H1 (cell line): ENCODE results near the gene SLC37A3. TPM values are rescaled to one million over a fixed set of nuclear protein-coding genes. Genes with fewer than 3 reads are reported as not detected.

Experiments used
- CTCF ChIA-PET: fragments of 300-600 bp; sonication (Branson Sonifier 250); formaldehyde crosslinking; loops from one replicate; lab custom pipeline; 2021; ENCODE audit not compliant: partially characterized antibody; lab: Charles Lee
- POLR2A ChIA-PET: fragments of 300-600 bp; sonication (Branson Sonifier 250); formaldehyde crosslinking; loops from one replicate; lab custom pipeline; 2021; ENCODE audit warnings: inconsistent platforms; ENCODE audit not compliant: partially characterized antibody; lab: Charles Lee
- DNase-seq, 2 experiments: peaks; one replicate each; pipeline versions ENCODE4 v3.0.0 to v3.0.0-alpha.2; 2010 to 2022; ENCODE audit warnings: low spot score in 2 of 2, low read depth in 1 of 2, mixed read lengths in 1 of 2
- FAIRE-seq: peaks from 2 replicates; lab custom pipeline; 2011; peaks lifted over from hg19 to GRCh38; lab: Jason Lieb, UNC
- H2AFZ ChIP-seq: 2 replicates; pipeline ENCODE4 v1.8.1; 2012; ENCODE audit warnings: low read length, inconsistent platforms
- H2AK5ac ChIP-seq: 2 replicates; pipeline ENCODE4 v1.6.1; 2013; ENCODE audit warnings: low read depth, low read length
- H2BK120ac ChIP-seq: replicated peaks from 2 replicates; pipeline ENCODE3; 2013; ENCODE audit warnings: low read depth, low read length, inconsistent platforms
- H2BK12ac ChIP-seq: 2 replicates; pipeline ENCODE4 v1.6.1; 2013; ENCODE audit warnings: low read depth, low read length
- H2BK15ac ChIP-seq: 2 replicates; pipeline ENCODE4 v1.6.1; 2013; ENCODE audit warnings: low read length
- H2BK20ac ChIP-seq: 2 replicates; pipeline ENCODE4 v1.6.1; 2013; ENCODE audit warnings: low read length
- H2BK5ac ChIP-seq: 2 replicates; pipeline ENCODE4 v1.6.1; 2013; ENCODE audit warnings: low read depth, low read length
- H3K14ac ChIP-seq: 2 replicates; pipeline ENCODE4 v1.6.1; 2013; ENCODE audit warnings: inconsistent platforms; ENCODE audit not compliant: insufficient read length
- H3K18ac ChIP-seq: 2 replicates; pipeline ENCODE4 v1.6.1; 2013; ENCODE audit warnings: low read length; ENCODE audit errors: extremely low read depth
- H3K23ac ChIP-seq: 2 replicates; pipeline ENCODE4 v1.6.1; 2013; ENCODE audit warnings: inconsistent platforms; ENCODE audit not compliant: insufficient read length
- H3K23me2 ChIP-seq: 2 replicates; pipeline ENCODE4 v1.6.1; 2013; ENCODE audit warnings: low read depth, low read length
- H3K27ac ChIP-seq: 2 replicates; pipeline ENCODE4 v1.6.1; 2011; ENCODE audit warnings: low read depth, low read length, inconsistent platforms
- H3K27me3 ChIP-seq, 4 experiments: replicated peaks in 1 of 4; 1 replicate in 1 of 4; 2 replicates in 3 of 4; pipeline versions ENCODE4 v1.6.1 to v1.8.1; 2011 to 2013; ENCODE audit warnings: low read length in 3 of 4, mild to moderate bottlenecking in 3 of 4, inconsistent platforms in 2 of 4, mixed read lengths in 2 of 4, moderate library complexity in 1 of 4; ENCODE audit not compliant: control insufficient read depth in 3 of 4, insufficient read depth in 3 of 4; ENCODE audit errors: extremely low read depth in 1 of 4
- H3K36me3 ChIP-seq, 4 experiments: 2 replicates each; pipeline versions ENCODE4 v1.6.1 to v1.8.1; 2011 to 2013; ENCODE audit warnings: mild to moderate bottlenecking in 4 of 4, low read length in 3 of 4, moderate library complexity in 2 of 4, control low read depth in 1 of 4, inconsistent platforms in 1 of 4; ENCODE audit not compliant: insufficient read depth in 4 of 4, control insufficient read depth in 2 of 4
- H3K4ac ChIP-seq: replicated peaks from 2 replicates; pipeline ENCODE3; 2013; ENCODE audit warnings: low read length, low read depth, mixed read lengths, inconsistent platforms; ENCODE audit not compliant: insufficient read length
- H3K4me1 ChIP-seq, 4 experiments: replicated peaks in 1 of 4; 1 replicate in 1 of 4; 2 replicates in 3 of 4; pipeline versions ENCODE4 v1.6.1 to v1.8.1; 2011 to 2013; ENCODE audit warnings: low read length in 3 of 4, inconsistent platforms in 2 of 4, mixed read lengths in 1 of 4; ENCODE audit not compliant: insufficient read depth in 4 of 4, control insufficient read depth in 3 of 4
- H3K4me2 ChIP-seq, 2 experiments: 2 replicates each; pipeline versions ENCODE4 v1.6.1 to v1.8.1; 2011 to 2013; ENCODE audit warnings: low read depth in 2 of 2, low read length in 2 of 2, control low read depth in 1 of 2, inconsistent platforms in 1 of 2, mild to moderate bottlenecking in 1 of 2; ENCODE audit not compliant: insufficient read depth in 1 of 2
- H3K4me3 ChIP-seq, 4 experiments: fragments of 200-600, 300-600 bp in 1 of 4; sonication (generic), shearing (Covaris generic), sonication (Bioruptor Twin) in 1 of 4; 2 replicates each; pipeline versions ENCODE4 v1.5.1 to v1.8.1; 2011 to 2016; ENCODE audit warnings: low read length in 4 of 4, low read depth in 3 of 4, control low read depth in 2 of 4, inconsistent platforms in 2 of 4, mild to moderate bottlenecking in 2 of 4, mixed read lengths in 1 of 4, moderate library complexity in 1 of 4; ENCODE audit not compliant: insufficient read depth in 2 of 4; ENCODE audit errors: extremely low read depth in 1 of 4
- H3K56ac ChIP-seq: replicated peaks from 2 replicates; pipeline ENCODE3; 2013; ENCODE audit warnings: low read depth, mild to moderate bottlenecking, mixed read lengths, low read length, inconsistent platforms; ENCODE audit not compliant: insufficient read length
- H3K79me1 ChIP-seq: 2 replicates; pipeline ENCODE4 v1.6.1; 2013; ENCODE audit warnings: low read depth, low read length, control low read depth
- H3K79me2 ChIP-seq, 2 experiments: 2 replicates each; pipeline versions ENCODE4 v1.6.1 to v1.8.1; 2012 to 2013; ENCODE audit warnings: low read length in 2 of 2, mild to moderate bottlenecking in 2 of 2, inconsistent platforms in 1 of 2; ENCODE audit not compliant: insufficient read depth in 2 of 2, control insufficient read depth in 1 of 2
- H3K9ac ChIP-seq, 4 experiments: replicated peaks in 1 of 4; 1 replicate in 1 of 4; 2 replicates in 3 of 4; pipeline versions ENCODE4 v1.6.1 to v1.8.1; 2011 to 2013; ENCODE audit warnings: low read depth in 3 of 4, low read length in 3 of 4, control low read depth in 2 of 4, mild to moderate bottlenecking in 2 of 4, moderate library complexity in 2 of 4, inconsistent platforms in 1 of 4; ENCODE audit errors: extremely low read depth in 1 of 4
- H3K9me3 ChIP-seq, 2 experiments: 2 replicates each; pipeline versions ENCODE4 v1.6.1 to v1.8.1; 2012 to 2013; ENCODE audit warnings: mild to moderate bottlenecking in 2 of 2, moderate library complexity in 2 of 2, control low read depth in 1 of 2, inconsistent platforms in 1 of 2, low read depth in 1 of 2, low read length in 1 of 2, mixed read lengths in 1 of 2; ENCODE audit not compliant: insufficient read depth in 2 of 2
- H4K20me1 ChIP-seq, 2 experiments: replicated peaks in 1 of 2; 2 replicates each; pipeline versions ENCODE3 to v1.8.1; 2011 to 2013; ENCODE audit warnings: inconsistent platforms in 2 of 2, low read length in 2 of 2, mild to moderate bottlenecking in 1 of 2; ENCODE audit not compliant: insufficient read depth in 2 of 2, control insufficient read depth in 1 of 2
- H4K5ac ChIP-seq: 2 replicates; pipeline ENCODE4 v1.6.1; 2013; ENCODE audit warnings: low read length, low read depth, mixed read lengths, inconsistent platforms; ENCODE audit not compliant: insufficient read length
- H4K8ac ChIP-seq: 2 replicates; pipeline ENCODE4 v1.8.0; 2013; ENCODE audit warnings: mild to moderate bottlenecking, moderate library complexity, low read length, inconsistent platforms; ENCODE audit not compliant: insufficient read depth; ENCODE audit errors: extremely low read depth
- H4K91ac ChIP-seq: replicated peaks from 2 replicates; pipeline ENCODE3; 2013; ENCODE audit warnings: low read length, mixed read lengths, inconsistent platforms; ENCODE audit not compliant: insufficient read length
- HDAC6 ChIP-seq: IDR thresholded peaks from one replicate; pipeline ENCODE4 v1.7.1; 2012; ENCODE audit warnings: low read depth, mild to moderate bottlenecking, inconsistent platforms, low read length, moderate library complexity
- SRF ChIP-seq: IDR thresholded peaks from 2 replicates; pipeline ENCODE4 v1.6.1; 2011; ENCODE audit warnings: mild to moderate bottlenecking, low read depth, low read length, moderate library complexity
- WGBS, 2 experiments: shearing (Covaris generic) in 1 of 2; methylation state at CpG; one replicate each; pipeline versions ENCODE4 v1.1.6 to v1.1.7; 2013 to 2015; ENCODE audit warnings: low lambda C conversion rate in 2 of 2, mixed read lengths in 2 of 2, inconsistent platforms in 1 of 2, low coverage in 1 of 2, missing lambda C conversion rate in 1 of 2; ENCODE audit not compliant: insufficient replicate concordance in 2 of 2, insufficient coverage in 1 of 2, insufficient read length in 1 of 2; ENCODE audit errors: extremely low coverage in 1 of 2, missing lambda C conversion rate in 1 of 2; 5-methylcytosine and 5-hydroxymethylcytosine counted together
- polyA plus RNA-seq, 7 experiments: library from polyadenylated mRNA; depleted of rRNA in 3 of 7; stranded (reverse) in 5 of 7; unstranded in 2 of 7; fragments of >200 nt in 5 of 7; fragments of 200-250 nt in 2 of 7; gene quantifications; 1 replicate in 5 of 7; 2 replicates in 1 of 7; 4 replicates in 1 of 7; pipeline versions ENCODE4 v1.2.1 to v1.2.3, GENCODE V29; 2011 to 2013; ENCODE audit warnings: missing spikeins in 2 of 7, mixed read lengths in 2 of 7
- total RNA-seq: library from RNA; stranded (reverse); fragmentation: NEBNext Ultra II Directional; extraction: Animal tissue kit (Norgen Biotek cat#: 25700); gene quantifications from 2 replicates; pipeline ENCODE4 v1.2.1, GENCODE V29; 2021

The SLC37A3 gene
- total and polyA plus RNA-seq, 2 of the 8 experiments (the other 6 are each of a cell fraction or from before 2014, with no cell fraction given): 58.2 to 71.0 TPM

DNA sequence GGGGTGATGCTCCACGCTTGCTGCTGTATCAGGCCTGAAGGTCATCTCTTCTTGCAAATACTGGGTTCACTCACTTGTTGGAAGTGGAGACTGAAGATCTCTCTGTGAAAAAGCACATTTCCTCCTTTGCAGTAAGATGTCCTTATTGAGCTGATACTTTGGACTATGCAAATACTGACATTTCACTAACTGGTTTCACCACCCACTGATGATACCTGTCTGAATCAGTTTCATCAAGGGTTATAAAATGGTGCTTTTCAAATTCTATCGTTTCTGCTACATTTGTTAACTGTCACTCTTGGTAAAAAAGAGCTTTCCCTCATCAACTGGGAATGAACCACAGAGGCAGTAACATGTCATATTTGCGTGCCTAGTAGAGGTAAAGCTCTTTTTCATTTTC is 41.0 kb upstream of the SLC37A3 start:
- Histone ChIP-seq H3K4me1 (no peaks in the 10 kb centered on the region), H2AFZ (no peak overlapping the region), H4K91ac (no peak overlapping the region), H3K9me3 (no peaks in the 10 kb centered on the region), H3K79me1 (no peaks in the 10 kb centered on the region), H3K27ac (no peak overlapping the region), H2BK5ac (no peak overlapping the region), H3K9ac (no peak overlapping the region), H4K5ac (no peak overlapping the region), H2BK12ac (no peak overlapping the region), H3K56ac (no peak overlapping the region), H3K14ac (no peak overlapping the region), H3K36me3 (no peaks in the 10 kb centered on the region), H3K79me2 (no peaks in the 10 kb centered on the region), H3K23me2 (no peaks in the 10 kb centered on the region; the same call in 1 of the 2 replicates), H2BK120ac (no peak overlapping the region), H3K18ac (no peak overlapping the region), H3K4me3 (no peak overlapping the region), H3K27me3 (no peaks in the 10 kb centered on the region), H2AK5ac (no peak overlapping the region), H4K8ac (no peak overlapping the region), H3K23ac (no peak overlapping the region), H4K20me1 (no peaks in the 10 kb centered on the region), H3K4me2 (no peak overlapping the region), H2BK20ac (no peak overlapping the region), H2BK15ac (no peak overlapping the region), H3K4ac (no peak overlapping the region)
- peak; percentile 24 for FAIRE-seq
- POLR2A ChIA-PET: interaction anchor here (1.0 kb wide), 1 partner anchor 11 kb away, joined by 4 read pairs; no protein-coding TSS in a partner anchor
- CTCF ChIA-PET: interaction anchor here (1.0 to 1.5 kb wide), 5 partner anchors 10 to 837 kb away, joined by 3 to 5 read pairs (median 3); no protein-coding TSS in a partner anchor
- DNase-seq: no peak
- WGBS, 2 experiments: 92% methylated on average over 3 of the region's 3 CpGs; no CpG with 5 or more reads in 1 of the 2 experiments
- no peak for TF ChIP-seq SRF
- TF ChIP-seq HDAC6: no peak
